ENCODE data around the gene CEBPE.

DNA sequence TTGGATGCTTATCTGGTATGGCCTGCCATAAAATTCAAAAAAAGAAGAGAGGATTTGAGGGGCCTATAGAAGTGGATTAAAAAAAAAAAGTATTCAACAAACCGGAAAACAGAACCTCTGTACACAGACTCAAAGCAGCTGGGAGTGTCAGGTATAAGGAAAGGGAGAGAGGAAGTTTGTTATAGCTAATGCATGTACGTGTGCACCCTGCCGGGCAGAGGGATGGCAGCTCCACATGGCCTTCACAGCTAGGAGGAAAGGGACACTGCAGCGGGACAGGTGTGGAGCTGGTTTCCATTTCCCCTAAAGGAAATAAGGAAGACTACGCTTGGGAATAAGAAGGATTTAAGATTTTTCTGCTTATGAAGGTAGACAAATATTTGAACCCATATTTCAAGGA lies 43.0 kb upstream of the CEBPE start:
- TF ChIP-seq, protein P1, sequence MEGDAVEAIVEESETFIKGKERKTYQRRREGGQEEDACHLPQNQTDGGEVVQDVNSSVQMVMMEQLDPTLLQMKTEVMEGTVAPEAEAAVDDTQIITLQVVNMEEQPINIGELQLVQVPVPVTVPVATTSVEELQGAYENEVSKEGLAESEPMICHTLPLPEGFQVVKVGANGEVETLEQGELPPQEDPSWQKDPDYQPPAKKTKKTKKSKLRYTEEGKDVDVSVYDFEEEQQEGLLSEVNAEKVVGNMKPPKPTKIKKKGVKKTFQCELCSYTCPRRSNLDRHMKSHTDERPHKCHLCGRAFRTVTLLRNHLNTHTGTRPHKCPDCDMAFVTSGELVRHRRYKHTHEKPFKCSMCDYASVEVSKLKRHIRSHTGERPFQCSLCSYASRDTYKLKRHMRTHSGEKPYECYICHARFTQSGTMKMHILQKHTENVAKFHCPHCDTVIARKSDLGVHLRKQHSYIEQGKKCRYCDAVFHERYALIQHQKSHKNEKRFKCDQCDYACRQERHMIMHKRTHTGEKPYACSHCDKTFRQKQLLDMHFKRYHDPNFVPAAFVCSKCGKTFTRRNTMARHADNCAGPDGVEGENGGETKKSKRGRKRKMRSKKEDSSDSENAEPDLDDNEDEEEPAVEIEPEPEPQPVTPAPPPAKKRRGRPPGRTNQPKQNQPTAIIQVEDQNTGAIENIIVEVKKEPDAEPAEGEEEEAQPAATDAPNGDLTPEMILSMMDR (IDR thresholded peaks at IDR 0.05) = no peak
- TF ChIP-seq EZH2 (IDR thresholded peaks at IDR 0.05; ENCODE audit: borderline replicate concordance, insufficient read depth, low read depth, low read length, poor library complexity, severe bottlenecking) = no peak

Measured in B cell (primary cell).